Breast epithelium (tissue), 4 donors: ENCODE measurements around the gene CHTF18. TPM values are rescaled to one million over a fixed set of nuclear protein-coding genes. Genes with fewer than 3 reads are reported as not detected.

ENCODE experiments used
- DNase-seq, 2 donors: peaks; one replicate each; pipeline ENCODE4 v3.0.0-alpha.2; 2019; ENCODE audit warnings: low spot score in 2 of 2
- H3K27ac ChIP-seq, 2 donors: fragments of 200-600 bp; sonication (generic) in 1 of 2; one replicate each; pipeline ENCODE4 v1.5.1; 2016 to 2019; ENCODE audit warnings: mild to moderate bottlenecking in 1 of 2
- H3K27me3 ChIP-seq, 2 donors: fragments of 200-600 bp; sonication (generic) in 1 of 2; one replicate each; pipeline versions ENCODE4 v1.5.1 to v1.6.0; 2017 to 2019; ENCODE audit warnings: control low read depth in 1 of 2, mild to moderate bottlenecking in 1 of 2
- H3K36me3 ChIP-seq: fragments of 200-600 bp; one replicate; pipeline ENCODE4 v1.5.1; 2019
- H3K4me1 ChIP-seq, 2 donors: fragments of 200-600 bp; sonication (generic); one replicate each; pipeline ENCODE4 v1.5.1; 2016 to 2019; ENCODE audit warnings: control low read depth in 1 of 2
- H3K4me3 ChIP-seq, 3 donors: fragments of 200-600 bp; sonication (generic); 1 replicate in 2 of 3; 2 replicates in 1 of 3; pipeline ENCODE4 v1.5.1; 2016 to 2019; ENCODE audit warnings: mild to moderate bottlenecking in 3 of 3, moderate library complexity in 2 of 3
- H3K9me3 ChIP-seq, 2 donors: fragments of 200-600 bp; sonication (generic) in 1 of 2; one replicate each; pipeline ENCODE4 v1.5.1; 2016 to 2019; ENCODE audit warnings: control low read depth in 1 of 2
- POLR2A ChIP-seq: fragments of 450-650 bp; IDR thresholded peaks from one replicate; pipeline ENCODE4 v1.6.1; 2016; ENCODE audit warnings: antibody characterized with exemption, mild to moderate bottlenecking, moderate library complexity
- POLR2AphosphoS5 ChIP-seq, 3 donors: sonication (generic); formaldehyde crosslinking; IDR thresholded peaks; one replicate each; pipeline ENCODE4 v1.6.1; 2017; ENCODE audit warnings: antibody characterized with exemption in 3 of 3
- intact Hi-C: fragments of 100-400 bp; cut with DNase I; formaldehyde crosslinking; loops from one replicate; pipeline ENCODE4 v1.15.1; 2023; ENCODE audit warnings: low total_unique reads
- total RNA-seq, 3 donors: library from RNA; depleted of rRNA; stranded (reverse); fragments of >200 nt; gene quantifications; one replicate each; pipeline ENCODE4 v1.1.0, GENCODE V29; 2016
- TF ChIP-seq, protein P1 (sequence below), 3 donors: fragments of 450-650 bp; IDR thresholded peaks; one replicate each; pipeline ENCODE4 v1.5.1; 2016 to 2017; ENCODE audit warnings: antibody characterized with exemption in 3 of 3, mild to moderate bottlenecking in 3 of 3, moderate library complexity in 3 of 3

Gene CHTF18
- total RNA-seq, 3 donors from 2014 or later, result 12.6 to 15.5 (median 13.1) TPM

DNA sequence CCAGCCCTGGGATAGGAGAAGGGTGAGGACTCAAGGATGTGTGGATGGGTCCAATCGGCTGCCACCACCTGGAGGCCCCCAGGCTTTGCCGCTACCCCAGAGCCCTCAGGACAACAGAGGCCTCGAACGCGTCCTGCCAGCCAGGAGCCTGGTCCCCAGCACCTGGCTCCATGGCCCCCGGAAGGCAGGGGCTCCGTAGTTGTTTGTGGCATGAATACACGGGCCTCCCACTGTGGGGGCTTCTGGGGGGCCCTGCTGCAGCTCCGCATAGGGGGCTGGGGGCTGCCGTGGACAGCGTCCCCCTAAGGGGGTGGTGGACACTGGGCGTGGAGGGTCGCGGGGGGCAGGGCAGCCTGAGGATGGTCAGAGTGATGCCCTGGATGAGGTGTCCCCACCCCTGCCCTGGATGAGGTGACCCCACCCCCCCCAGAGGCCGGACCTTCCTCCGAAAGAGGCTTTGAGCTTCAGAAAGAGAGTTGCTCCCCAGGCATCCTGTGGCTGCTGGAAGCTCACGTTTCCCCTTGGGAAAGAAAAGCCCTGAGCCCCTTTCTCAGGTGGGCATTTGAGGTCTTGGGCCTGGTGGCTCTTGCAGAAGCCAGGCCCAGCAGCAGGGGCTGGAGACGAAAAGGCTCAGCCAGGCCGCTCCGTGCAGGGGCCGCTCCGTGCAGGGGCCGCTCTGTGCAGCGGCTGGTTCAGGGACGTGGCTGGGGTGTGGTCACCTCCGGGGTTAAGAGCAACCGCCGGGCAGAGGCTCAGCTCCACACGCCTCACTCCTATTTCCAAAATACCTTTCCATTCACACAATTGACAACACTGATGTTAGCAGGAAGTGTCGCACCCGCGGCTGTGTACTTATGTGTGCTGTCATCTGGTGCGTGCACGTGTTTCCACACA lies 52.4 kb downstream of the CHTF18 start:
- H3K27me3 ChIP-seq, result peaks cover 0 to 39% of the 10 kb centered on the region in 2 donors
- H3K27ac ChIP-seq, result no peak overlapping the region
- H3K4me3 ChIP-seq, result no peak overlapping the region
- H3K4me1 ChIP-seq, result no peaks in the 10 kb centered on the region
- H3K9me3 ChIP-seq, result peaks cover 15 to 18% of the 10 kb centered on the region in 2 donors
- TF ChIP-seq POLR2AphosphoS5 (IDR thresholded peaks at IDR 0.05), result no peak
- no peak for DNase-seq
- intact Hi-C loops, result no loop called here
- H3K36me3 ChIP-seq, result no peaks in the 10 kb centered on the region

- Histone ChIP-seq H3K27ac (no peak overlapping the region), H3K27me3 (peaks cover 0 to 39% of the 10 kb centered on the region in 2 donors), H3K36me3 (no peaks in the 10 kb centered on the region), H3K9me3 (peaks cover 7 to 13% of the 10 kb centered on the region in 2 donors), H3K4me1 (no peaks in the 10 kb centered on the region), H3K4me3 (no peak overlapping the region)
- no peak for DNase-seq
- no peak for TF ChIP-seq POLR2A
- TF ChIP-seq POLR2AphosphoS5 (IDR thresholded peaks at IDR 0.05), result no peak
- TF ChIP-seq, protein P1, sequence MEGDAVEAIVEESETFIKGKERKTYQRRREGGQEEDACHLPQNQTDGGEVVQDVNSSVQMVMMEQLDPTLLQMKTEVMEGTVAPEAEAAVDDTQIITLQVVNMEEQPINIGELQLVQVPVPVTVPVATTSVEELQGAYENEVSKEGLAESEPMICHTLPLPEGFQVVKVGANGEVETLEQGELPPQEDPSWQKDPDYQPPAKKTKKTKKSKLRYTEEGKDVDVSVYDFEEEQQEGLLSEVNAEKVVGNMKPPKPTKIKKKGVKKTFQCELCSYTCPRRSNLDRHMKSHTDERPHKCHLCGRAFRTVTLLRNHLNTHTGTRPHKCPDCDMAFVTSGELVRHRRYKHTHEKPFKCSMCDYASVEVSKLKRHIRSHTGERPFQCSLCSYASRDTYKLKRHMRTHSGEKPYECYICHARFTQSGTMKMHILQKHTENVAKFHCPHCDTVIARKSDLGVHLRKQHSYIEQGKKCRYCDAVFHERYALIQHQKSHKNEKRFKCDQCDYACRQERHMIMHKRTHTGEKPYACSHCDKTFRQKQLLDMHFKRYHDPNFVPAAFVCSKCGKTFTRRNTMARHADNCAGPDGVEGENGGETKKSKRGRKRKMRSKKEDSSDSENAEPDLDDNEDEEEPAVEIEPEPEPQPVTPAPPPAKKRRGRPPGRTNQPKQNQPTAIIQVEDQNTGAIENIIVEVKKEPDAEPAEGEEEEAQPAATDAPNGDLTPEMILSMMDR (IDR thresholded peaks at IDR 0.05), result no peak
- intact Hi-C loops, result no loop called here
These were observed 53.1 kb downstream of the CHTF18 start for GRCh38 chr16:841455-842060.

- Histone ChIP-seq H3K27me3 (peaks cover 0 to 39% of the 10 kb centered on the region in 2 donors), H3K36me3 (no peaks in the 10 kb centered on the region), H3K4me3 (no peak overlapping the region), H3K9me3 (peaks cover 2 to 9% of the 10 kb centered on the region in 2 donors), H3K27ac (no peak overlapping the region), H3K4me1 (no peaks in the 10 kb centered on the region)
- intact Hi-C loops, result no loop called here
- no peak for TF ChIP-seq POLR2AphosphoS5 (IDR thresholded peaks at IDR 0.05)
- no peak for TF ChIP-seq POLR2A
- TF ChIP-seq, protein P1 (IDR thresholded peaks at IDR 0.05), result no peak
- DNase-seq, result no peak
These were observed 53.6 kb downstream of the CHTF18 start for GRCh38 chr16:842061-842476.

- H3K9me3 ChIP-seq, result peaks cover 0 to 3% of the 10 kb centered on the region in 2 donors
- H3K27ac ChIP-seq, result no peak overlapping the region
- peaks cover 0 to 39% of the 10 kb centered on the region in 2 donors for H3K27me3 ChIP-seq
- H3K36me3 ChIP-seq, result no peaks in the 10 kb centered on the region
- no peak overlapping the region for H3K4me3 ChIP-seq
- TF ChIP-seq POLR2AphosphoS5 (IDR thresholded peaks at IDR 0.05) (no peak), POLR2A (no peak)
- TF ChIP-seq, protein P1 (IDR thresholded peaks at IDR 0.05), result no peak
- intact Hi-C loops, result no loop called here
- DNase-seq, result no peak
- H3K4me1 ChIP-seq, result no peaks in the 10 kb centered on the region
These were observed 54.5 kb downstream of the CHTF18 start for GRCh38 chr16:842711-843560.

GRCh38 chr16:843771-844170 lies 55.4 kb downstream of the CHTF18 start:
- peaks cover 0 to 33% of the 10 kb centered on the region in 2 donors for H3K27me3 ChIP-seq
- no peaks in the 10 kb centered on the region for H3K4me1 ChIP-seq
- H3K4me3 ChIP-seq, result no peak overlapping the region
- intact Hi-C loops, result no loop called here
- TF ChIP-seq, protein P1 (IDR thresholded peaks at IDR 0.05), result no peak
- TF ChIP-seq POLR2AphosphoS5 (IDR thresholded peaks at IDR 0.05) (no peak), POLR2A (no peak)
- H3K36me3 ChIP-seq, result no peaks in the 10 kb centered on the region
- no peak for DNase-seq
- H3K27ac ChIP-seq, result no peak overlapping the region
- peaks cover 0 to under 1% of the 10 kb centered on the region in 2 donors for H3K9me3 ChIP-seq
